SK-N-SH (cell line): ENCODE results near the gene HSPB9. TPM values are rescaled to one million over a fixed set of nuclear protein-coding genes. Genes with fewer than 3 reads are reported as not detected.

Experiments
- CTCF ChIA-PET: fragments of 300-600, 350-600 bp; formaldehyde crosslinking; extraction: SDS; loops from one replicate; lab custom pipeline; 2021; lab: Yijun Ruan, JAX
- POLR2A ChIA-PET: fragments of 350-600 bp; sonication (Branson Sonifier 250); formaldehyde crosslinking; extraction: SDS; loops from one replicate; lab custom pipeline; 2020; ENCODE audit warnings: antibody characterized with exemption, inconsistent platforms; lab: Yijun Ruan, JAX
- DNase-seq: peaks from one replicate; pipeline ENCODE4 v3.0.0; 2012
- H2AFZ ChIP-seq: fragments of 200-600 bp; sonication (generic); 2 replicates; pipeline ENCODE4 v1.8.1; 2016; ENCODE audit warnings: antibody characterized with exemption, mild to moderate bottlenecking, low read depth
- H3F3A ChIP-seq: fragments of 200-600 bp; sonication (generic); replicated peaks from 2 replicates; pipeline ENCODE3; 2016; ENCODE audit warnings: antibody characterized with exemption, mild to moderate bottlenecking; ENCODE audit not compliant: insufficient read depth
- H3K27ac ChIP-seq, 2 experiments: fragments of 200-500 bp in 1 of 2; fragments of 200-600 bp in 1 of 2; sonication (Bioruptor generic) in 1 of 2; sonication (generic), shearing (Covaris generic) in 1 of 2; 2 replicates each; pipeline versions ENCODE4 v1.5.1 to v1.6.1; 2014 to 2016; ENCODE audit warnings: low read depth in 2 of 2, inconsistent platforms in 1 of 2, low read length in 1 of 2, mild to moderate bottlenecking in 1 of 2, mixed read lengths in 1 of 2
- H3K27me3 ChIP-seq: fragments of 200-600 bp; sonication (generic), shearing (Covaris generic); 2 replicates; pipeline ENCODE4 v1.6.1; 2016; ENCODE audit warnings: mixed run types; ENCODE audit not compliant: insufficient read depth
- H3K36me3 ChIP-seq, 2 experiments: fragments of 200-500 bp in 1 of 2; fragments of 200-600 bp in 1 of 2; sonication (Bioruptor generic) in 1 of 2; sonication (generic) in 1 of 2; replicated peaks in 1 of 2; 2 replicates each; pipeline versions ENCODE3 to v1.5.1; 2014 to 2016; ENCODE audit warnings: low read length in 1 of 2, mild to moderate bottlenecking in 1 of 2; ENCODE audit not compliant: insufficient read depth in 2 of 2, control insufficient read depth in 1 of 2
- H3K4me1 ChIP-seq, 2 experiments: fragments of 200-500 bp in 1 of 2; fragments of 200-600 bp in 1 of 2; sonication (Bioruptor generic) in 1 of 2; sonication (generic), shearing (Covaris generic) in 1 of 2; 2 replicates each; pipeline versions ENCODE4 v1.5.1 to v1.6.1; 2014 to 2016; ENCODE audit warnings: low read depth in 1 of 2, low read length in 1 of 2, mixed run types in 1 of 2; ENCODE audit not compliant: insufficient read depth in 2 of 2, control insufficient read depth in 1 of 2
- H3K4me2 ChIP-seq: fragments of 200-600 bp; sonication (generic), shearing (Covaris generic); 2 replicates; pipeline ENCODE4 v1.6.1; 2017; ENCODE audit warnings: mixed run types
- H3K4me3 ChIP-seq, 2 experiments: fragments of 200-500 bp in 1 of 2; fragments of 200-600 bp in 1 of 2; sonication (Bioruptor generic) in 1 of 2; sonication (generic), shearing (Covaris generic) in 1 of 2; 2 replicates each; pipeline versions ENCODE4 v1.5.1 to v1.8.1; 2014 to 2016; ENCODE audit warnings: low read depth in 2 of 2, inconsistent platforms in 1 of 2, low read length in 1 of 2, mild to moderate bottlenecking in 1 of 2, mixed read lengths in 1 of 2, moderate library complexity in 1 of 2
- H3K79me2 ChIP-seq: fragments of 200-600 bp; sonication (generic); 2 replicates; pipeline ENCODE4 v1.8.1; 2017; ENCODE audit warnings: mild to moderate bottlenecking; ENCODE audit not compliant: insufficient read depth
- H3K9ac ChIP-seq: fragments of 200-600 bp; sonication (generic); 2 replicates; pipeline ENCODE4 v1.6.1; 2017; ENCODE audit warnings: mixed run types
- H3K9me2 ChIP-seq: fragments of 200-600 bp; sonication (generic); 2 replicates; pipeline ENCODE4 v1.6.1; 2017; ENCODE audit warnings: mixed run types
- H3K9me3 ChIP-seq: fragments of 200-600 bp; sonication (generic); 2 replicates; pipeline ENCODE4 v1.6.1; 2017; ENCODE audit warnings: mixed run types, mild to moderate bottlenecking, moderate library complexity
- H4K20me1 ChIP-seq: fragments of 200-600 bp; sonication (generic); 2 replicates; pipeline ENCODE4 v1.6.1; 2017; ENCODE audit warnings: mild to moderate bottlenecking, mixed run types; ENCODE audit not compliant: insufficient read depth
- ELF1 ChIP-seq: IDR thresholded peaks from 2 replicates; pipeline ENCODE4 v1.4.0; 2012
- FOSL2 ChIP-seq: IDR thresholded peaks from 2 replicates; pipeline ENCODE4 v1.4.0; 2012; ENCODE audit warnings: low read depth, mild to moderate bottlenecking, moderate library complexity, borderline replicate concordance
- FOXJ3 ChIP-seq: sonication (generic); formaldehyde crosslinking; IDR thresholded peaks from 2 replicates; pipeline ENCODE4 v1.5.1; 2020; ENCODE audit warnings: mild to moderate bottlenecking, missing genetic modification reagents
- GATA2 ChIP-seq: sonication (generic); formaldehyde crosslinking; IDR thresholded peaks from 2 replicates; pipeline ENCODE4 v1.5.0; 2020; ENCODE audit warnings: mild to moderate bottlenecking, missing genetic modification reagents
- JUND ChIP-seq: IDR thresholded peaks from 2 replicates; pipeline ENCODE4 v1.4.0; 2012
- MEF2A ChIP-seq: IDR thresholded peaks from 2 replicates; pipeline ENCODE4 v1.4.0; 2012; ENCODE audit warnings: low read depth, borderline replicate concordance
- NFIC ChIP-seq: IDR thresholded peaks from 2 replicates; pipeline ENCODE4 v1.4.0; 2012; ENCODE audit warnings: borderline replicate concordance
- POLR2AphosphoS5 ChIP-seq: IDR thresholded peaks from 2 replicates; pipeline ENCODE4 v1.6.1; 2012; ENCODE audit warnings: low read depth, low read length
- SMC3 ChIP-seq: IDR thresholded peaks from 2 replicates; pipeline ENCODE4 v1.6.1; 2012; ENCODE audit warnings: low read depth, low read length, improper control_type of control experiment
- TAF1 ChIP-seq: IDR thresholded peaks from 2 replicates; pipeline ENCODE4 v1.6.1; 2012; ENCODE audit warnings: low read depth, mild to moderate bottlenecking, low read length, moderate library complexity, borderline replicate concordance
- TCF12 ChIP-seq: IDR thresholded peaks from 2 replicates; pipeline ENCODE4 v1.4.0; 2012
- YY1 ChIP-seq: IDR thresholded peaks from 2 replicates; pipeline ENCODE4 v1.4.0; 2012; ENCODE audit warnings: low read depth, mild to moderate bottlenecking
- WGBS: methylation state at CpG from one replicate; pipeline ENCODE4 v1.1.6; 2017; ENCODE audit warnings: low lambda C conversion rate; 5-methylcytosine and 5-hydroxymethylcytosine counted together
- polyA plus RNA-seq, 3 experiments: library from polyadenylated mRNA; depleted of rRNA; stranded (reverse); fragments of >200 nt; gene quantifications; 2 replicates each; pipeline ENCODE4 v1.2.3, GENCODE V29; 2012
- TF ChIP-seq, protein P1 (sequence below): fragments of 150-350 bp; IDR thresholded peaks from 2 replicates; pipeline ENCODE4 v1.6.1; 2017; ENCODE audit warnings: antibody characterized with exemption, low read length, low read depth, borderline replicate concordance
- TF ChIP-seq, protein P2 (sequence below): fragments of 150-350 bp; IDR thresholded peaks from 2 replicates; pipeline ENCODE4 v1.6.1; 2016; ENCODE audit warnings: mild to moderate bottlenecking, low read depth, low read length
- TF ChIP-seq, protein P3 (sequence below): IDR thresholded peaks from 2 replicates; pipeline ENCODE4 v1.4.0; 2012; ENCODE audit warnings: low read depth, borderline replicate concordance
- TF ChIP-seq, protein P4 (sequence below): IDR thresholded peaks from 2 replicates; pipeline ENCODE4 v1.6.1; 2012; ENCODE audit warnings: mild to moderate bottlenecking, low read depth, low read length, moderate library complexity
- TF ChIP-seq, protein P5 (sequence below): IDR thresholded peaks from 2 replicates; pipeline ENCODE4; 2012

Gene HSPB9
- polyA plus RNA-seq, 1 of the 3 experiments (the other 2 are of a cell fraction) = 0.05 TPM

DNA sequence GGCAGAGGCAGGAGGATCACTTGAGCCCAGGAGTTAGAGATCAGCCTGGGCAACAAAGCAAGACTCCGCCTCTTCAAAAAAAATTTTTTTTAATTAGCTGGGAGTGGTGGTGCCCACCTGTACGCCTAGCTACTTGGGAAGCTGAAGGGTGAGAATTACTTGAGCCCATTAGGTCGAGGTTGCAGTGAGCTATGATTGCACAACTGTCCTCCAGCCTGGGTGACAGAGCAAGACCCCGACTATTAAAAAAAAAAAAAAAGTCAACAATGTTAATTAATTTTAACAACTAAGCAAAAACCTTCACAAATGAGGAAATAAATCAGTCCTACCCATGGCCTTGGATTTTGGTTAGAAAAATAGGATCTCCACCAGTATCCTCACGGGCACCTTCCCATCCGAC, 15.5 kb upstream of the HSPB9 start:
- ChIA-PET POLR2A (interaction anchor here (0.6 kb wide), 1 partner anchor 122 kb away, joined by 3 read pairs; no protein-coding TSS in a partner anchor), CTCF (interaction anchor here (1.0 to 29.9 kb wide), 6 partner anchors 9 to 144 kb away, joined by 4 to 496 read pairs (median 10); partner anchors contain the start of genes DNAJC7 and NKIRAS2)
- H3K27ac ChIP-seq = no peak overlapping the region
- H3K4me3 ChIP-seq = peak overlapping the region; percentile 41 to 59
- no peak for DNase-seq
- H3K9me2 ChIP-seq = no peaks in the 10 kb centered on the region
- no peak for TF ChIP-seq ELF1
- no peak for TF ChIP-seq TAF1
- TF ChIP-seq YY1 = no peak
- TF ChIP-seq NFIC = no peak
- TF ChIP-seq SMC3 = no peak
- TF ChIP-seq, protein P1, sequence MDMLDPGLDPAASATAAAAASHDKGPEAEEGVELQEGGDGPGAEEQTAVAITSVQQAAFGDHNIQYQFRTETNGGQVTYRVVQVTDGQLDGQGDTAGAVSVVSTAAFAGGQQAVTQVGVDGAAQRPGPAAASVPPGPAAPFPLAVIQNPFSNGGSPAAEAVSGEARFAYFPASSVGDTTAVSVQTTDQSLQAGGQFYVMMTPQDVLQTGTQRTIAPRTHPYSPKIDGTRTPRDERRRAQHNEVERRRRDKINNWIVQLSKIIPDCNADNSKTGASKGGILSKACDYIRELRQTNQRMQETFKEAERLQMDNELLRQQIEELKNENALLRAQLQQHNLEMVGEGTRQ = no peak
- TF ChIP-seq FOXJ3 = no peak
- no peak for TF ChIP-seq JUND
- TF ChIP-seq GATA2 (CRISPR knock-in tag) = no peak
- TF ChIP-seq, protein P2, sequence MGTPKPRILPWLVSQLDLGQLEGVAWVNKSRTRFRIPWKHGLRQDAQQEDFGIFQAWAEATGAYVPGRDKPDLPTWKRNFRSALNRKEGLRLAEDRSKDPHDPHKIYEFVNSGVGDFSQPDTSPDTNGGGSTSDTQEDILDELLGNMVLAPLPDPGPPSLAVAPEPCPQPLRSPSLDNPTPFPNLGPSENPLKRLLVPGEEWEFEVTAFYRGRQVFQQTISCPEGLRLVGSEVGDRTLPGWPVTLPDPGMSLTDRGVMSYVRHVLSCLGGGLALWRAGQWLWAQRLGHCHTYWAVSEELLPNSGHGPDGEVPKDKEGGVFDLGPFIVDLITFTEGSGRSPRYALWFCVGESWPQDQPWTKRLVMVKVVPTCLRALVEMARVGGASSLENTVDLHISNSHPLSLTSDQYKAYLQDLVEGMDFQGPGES = no peak
- no peak for TF ChIP-seq POLR2AphosphoS5
- TF ChIP-seq FOSL2 = no peak
- TF ChIP-seq, protein P3, sequence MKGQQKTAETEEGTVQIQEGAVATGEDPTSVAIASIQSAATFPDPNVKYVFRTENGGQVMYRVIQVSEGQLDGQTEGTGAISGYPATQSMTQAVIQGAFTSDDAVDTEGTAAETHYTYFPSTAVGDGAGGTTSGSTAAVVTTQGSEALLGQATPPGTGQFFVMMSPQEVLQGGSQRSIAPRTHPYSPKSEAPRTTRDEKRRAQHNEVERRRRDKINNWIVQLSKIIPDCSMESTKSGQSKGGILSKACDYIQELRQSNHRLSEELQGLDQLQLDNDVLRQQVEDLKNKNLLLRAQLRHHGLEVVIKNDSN = no peak
- no peak for TF ChIP-seq TCF12
- TF ChIP-seq, protein P4, sequence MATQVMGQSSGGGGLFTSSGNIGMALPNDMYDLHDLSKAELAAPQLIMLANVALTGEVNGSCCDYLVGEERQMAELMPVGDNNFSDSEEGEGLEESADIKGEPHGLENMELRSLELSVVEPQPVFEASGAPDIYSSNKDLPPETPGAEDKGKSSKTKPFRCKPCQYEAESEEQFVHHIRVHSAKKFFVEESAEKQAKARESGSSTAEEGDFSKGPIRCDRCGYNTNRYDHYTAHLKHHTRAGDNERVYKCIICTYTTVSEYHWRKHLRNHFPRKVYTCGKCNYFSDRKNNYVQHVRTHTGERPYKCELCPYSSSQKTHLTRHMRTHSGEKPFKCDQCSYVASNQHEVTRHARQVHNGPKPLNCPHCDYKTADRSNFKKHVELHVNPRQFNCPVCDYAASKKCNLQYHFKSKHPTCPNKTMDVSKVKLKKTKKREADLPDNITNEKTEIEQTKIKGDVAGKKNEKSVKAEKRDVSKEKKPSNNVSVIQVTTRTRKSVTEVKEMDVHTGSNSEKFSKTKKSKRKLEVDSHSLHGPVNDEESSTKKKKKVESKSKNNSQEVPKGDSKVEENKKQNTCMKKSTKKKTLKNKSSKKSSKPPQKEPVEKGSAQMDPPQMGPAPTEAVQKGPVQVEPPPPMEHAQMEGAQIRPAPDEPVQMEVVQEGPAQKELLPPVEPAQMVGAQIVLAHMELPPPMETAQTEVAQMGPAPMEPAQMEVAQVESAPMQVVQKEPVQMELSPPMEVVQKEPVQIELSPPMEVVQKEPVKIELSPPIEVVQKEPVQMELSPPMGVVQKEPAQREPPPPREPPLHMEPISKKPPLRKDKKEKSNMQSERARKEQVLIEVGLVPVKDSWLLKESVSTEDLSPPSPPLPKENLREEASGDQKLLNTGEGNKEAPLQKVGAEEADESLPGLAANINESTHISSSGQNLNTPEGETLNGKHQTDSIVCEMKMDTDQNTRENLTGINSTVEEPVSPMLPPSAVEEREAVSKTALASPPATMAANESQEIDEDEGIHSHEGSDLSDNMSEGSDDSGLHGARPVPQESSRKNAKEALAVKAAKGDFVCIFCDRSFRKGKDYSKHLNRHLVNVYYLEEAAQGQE = no peak
- TF ChIP-seq, protein P5, sequence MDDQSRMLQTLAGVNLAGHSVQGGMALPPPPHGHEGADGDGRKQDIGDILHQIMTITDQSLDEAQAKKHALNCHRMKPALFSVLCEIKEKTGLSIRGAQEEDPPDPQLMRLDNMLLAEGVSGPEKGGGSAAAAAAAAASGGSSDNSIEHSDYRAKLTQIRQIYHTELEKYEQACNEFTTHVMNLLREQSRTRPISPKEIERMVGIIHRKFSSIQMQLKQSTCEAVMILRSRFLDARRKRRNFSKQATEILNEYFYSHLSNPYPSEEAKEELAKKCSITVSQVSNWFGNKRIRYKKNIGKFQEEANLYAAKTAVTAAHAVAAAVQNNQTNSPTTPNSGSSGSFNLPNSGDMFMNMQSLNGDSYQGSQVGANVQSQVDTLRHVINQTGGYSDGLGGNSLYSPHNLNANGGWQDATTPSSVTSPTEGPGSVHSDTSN = no peak
- no peak for TF ChIP-seq MEF2A
- no peaks in the 10 kb centered on the region for H3K27me3 ChIP-seq
- peak overlapping the region; percentile 86; the same call in 1 of the 2 replicates for H2AFZ ChIP-seq
- H3K9ac ChIP-seq = no peak overlapping the region
- H3K36me3 ChIP-seq = no peaks in the 10 kb centered on the region
- H3F3A ChIP-seq = no peaks in the 10 kb centered on the region
- no peaks in the 10 kb centered on the region for H3K9me3 ChIP-seq
- H4K20me1 ChIP-seq = no peaks in the 10 kb centered on the region
- peaks cover 0 to 11% of the 10 kb centered on the region in 2 experiments; a peak in 1 of 4 replicates for H3K4me1 ChIP-seq
- H3K4me2 ChIP-seq = peak overlapping the region; percentile 87
- 48% methylated on average over 6 of the region's 6 CpGs for WGBS
- no peaks in the 10 kb centered on the region for H3K79me2 ChIP-seq
